ENCODE data around the gene PRKCA.

GRCh38 chr17:66373944-66374817 lies 71.8 kb downstream of the PRKCA start:
- TF ChIP-seq CTCF (IDR thresholded peaks at IDR 0.05; ENCODE audit: low read depth, low read length, poor library complexity, severe bottlenecking) (no peak), EZH2phosphoT487 (IDR thresholded peaks at IDR 0.05; ENCODE audit: borderline replicate concordance, low read length) (no peak)

All from DOHH2 (cell line).